Neural cell (in vitro differentiated cells): Measurements from ENCODE around the gene TAPBP.

Experiments used
- RAD21 ChIP-seq: fragments of 450-650 bp; conservative IDR thresholded peaks from 2 replicates; pipeline ENCODE4 v1.6.1; 2014; ENCODE audit warnings: antibody characterized with exemption, mild to moderate bottlenecking, moderate library complexity
- REST ChIP-seq: IDR thresholded peaks from 2 replicates; pipeline ENCODE4 v1.6.1; 2012; ENCODE audit warnings: borderline replicate concordance

GRCh38 chr6:33252759-33253158 is 61.1 kb downstream of the TAPBP start:
- TF ChIP-seq REST (no peak), RAD21 (no peak)
